HG03060 (cell line): Measurements from ENCODE around the gene SYT1.
A peak's percentile ranks its signal among the peaks of the same experiment; 100 is the strongest.

Source experiments
- ATAC-seq: cut with Tn5 transposase; IDR thresholded peaks from one replicate; pipeline ENCODE4 v1.9.1; 2021; ENCODE audit warnings: low read depth, moderate number of reproducible peaks; ENCODE audit not compliant: unreplicated experiment

SYT1 gene

GRCh38 chr12:79048962-79049361, 184.4 kb downstream of the SYT1 start:
- ATAC-seq, result no peak

- ATAC-seq, result no peak
Measured at GRCh38 chr12:79053394-79053793, 188.8 kb downstream of the SYT1 start.

- ATAC-seq, result no peak
Measured at GRCh38 chr12:79055926-79056674, 191.5 kb downstream of the SYT1 start.

- ATAC-seq, result no peak
Measured at GRCh38 chr12:79056775-79057174, 192.2 kb downstream of the SYT1 start.

GRCh38 chr12:79057540-79057939, 193.0 kb downstream of the SYT1 start:
- ATAC-seq, result no peak

GRCh38 chr12:79058342-79058741, 193.8 kb downstream of the SYT1 start:
- no peak for ATAC-seq

- ATAC-seq, result no peak
Measured at GRCh38 chr12:79059557-79059956, 195.0 kb downstream of the SYT1 start.

- no peak for ATAC-seq
Measured at GRCh38 chr12:79063258-79063657, 198.7 kb downstream of the SYT1 start.

- ATAC-seq, result no peak
Measured at GRCh38 chr12:79067977-79068376, 203.4 kb downstream of the SYT1 start.

- peak; percentile 96 for ATAC-seq
Measured at GRCh38 chr12:79069009-79069408, 204.4 kb downstream of the SYT1 start.

GRCh38 chr12:79071498-79071897, 206.9 kb downstream of the SYT1 start:
- ATAC-seq, result no peak

- ATAC-seq, result no peak
Measured at GRCh38 chr12:79073506-79073905, 208.9 kb downstream of the SYT1 start.

- no peak for ATAC-seq
Measured at GRCh38 chr12:79082595-79082994, 218.0 kb downstream of the SYT1 start.

- no peak for ATAC-seq
Measured at GRCh38 chr12:79083181-79083580, 218.6 kb downstream of the SYT1 start.

- ATAC-seq, result no peak
Measured at GRCh38 chr12:79085106-79085682, 220.6 kb downstream of the SYT1 start.

GRCh38 chr12:79086541-79087296, 222.1 kb downstream of the SYT1 start:
- no peak for ATAC-seq

- ATAC-seq, result no peak
Measured at GRCh38 chr12:79098530-79098929, 234.0 kb downstream of the SYT1 start.

- ATAC-seq, result no peak
Measured at GRCh38 chr12:79108962-79109361, 244.4 kb downstream of the SYT1 start.

- no peak for ATAC-seq
Measured at GRCh38 chr12:79114896-79115295, 250.3 kb downstream of the SYT1 start.

GRCh38 chr12:79115743-79116142, 251.2 kb downstream of the SYT1 start:
- no peak for ATAC-seq

GRCh38 chr12:79119796-79120195, 255.2 kb downstream of the SYT1 start:
- ATAC-seq, result no peak

- ATAC-seq, result no peak
Measured at GRCh38 chr12:79121486-79121885, 256.9 kb downstream of the SYT1 start.
